GM06990 (cell line): Measurements from ENCODE around the gene CDC42BPG.

Experiments
- DNase-seq: peaks from one replicate; pipeline ENCODE4 v3.0.0-alpha.2; 2011; ENCODE audit not compliant: insufficient read length; ENCODE audit errors: extremely low read depth
- H3K27me3 ChIP-seq: replicated peaks from 2 replicates; pipeline ENCODE4 v1.6.0; 2011; ENCODE audit warnings: low read length; ENCODE audit not compliant: control insufficient read depth, insufficient read depth
- H3K36me3 ChIP-seq: 2 replicates; pipeline ENCODE4 v1.5.1; 2011; ENCODE audit warnings: low read length; ENCODE audit not compliant: control insufficient read depth, insufficient read depth
- H3K4me3 ChIP-seq: replicated peaks from 2 replicates; pipeline ENCODE4 v1.5.1; 2011; ENCODE audit warnings: low read depth, mild to moderate bottlenecking, control low read depth, low read length
- TF ChIP-seq, protein P1 (sequence below): IDR thresholded peaks from 2 replicates; pipeline ENCODE4 v1.5.1; 2011; ENCODE audit warnings: low read length, control low read depth, mild to moderate bottlenecking, inconsistent platforms; ENCODE audit not compliant: insufficient read depth, poor library complexity, severe bottlenecking

The CDC42BPG gene

DNA sequence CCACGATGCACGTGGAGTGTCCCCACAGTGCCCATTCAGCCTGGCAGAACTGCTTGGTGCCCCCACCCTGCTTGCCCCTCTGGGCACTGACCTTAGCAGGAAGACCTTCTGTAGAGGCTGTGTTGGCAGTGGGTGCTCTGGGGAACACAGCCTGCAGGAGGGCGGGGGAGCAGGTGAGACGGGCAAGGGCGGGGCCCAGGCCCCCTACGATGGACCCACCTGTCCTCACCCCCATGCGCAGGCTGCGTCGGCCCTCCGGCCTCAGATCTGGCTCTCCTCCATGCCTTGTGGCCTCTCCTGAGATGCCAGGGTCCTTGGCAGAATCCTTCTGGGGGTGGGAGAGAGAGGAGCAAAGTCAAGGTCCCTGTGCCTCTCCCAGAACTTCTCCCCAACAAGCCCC, 10.9 kb downstream of the CDC42BPG start:
- H3K36me3 ChIP-seq: no peaks in the 10 kb centered on the region
- no peaks in the 10 kb centered on the region; the same call in 1 of the 2 replicates for H3K27me3 ChIP-seq
- TF ChIP-seq, protein P1, sequence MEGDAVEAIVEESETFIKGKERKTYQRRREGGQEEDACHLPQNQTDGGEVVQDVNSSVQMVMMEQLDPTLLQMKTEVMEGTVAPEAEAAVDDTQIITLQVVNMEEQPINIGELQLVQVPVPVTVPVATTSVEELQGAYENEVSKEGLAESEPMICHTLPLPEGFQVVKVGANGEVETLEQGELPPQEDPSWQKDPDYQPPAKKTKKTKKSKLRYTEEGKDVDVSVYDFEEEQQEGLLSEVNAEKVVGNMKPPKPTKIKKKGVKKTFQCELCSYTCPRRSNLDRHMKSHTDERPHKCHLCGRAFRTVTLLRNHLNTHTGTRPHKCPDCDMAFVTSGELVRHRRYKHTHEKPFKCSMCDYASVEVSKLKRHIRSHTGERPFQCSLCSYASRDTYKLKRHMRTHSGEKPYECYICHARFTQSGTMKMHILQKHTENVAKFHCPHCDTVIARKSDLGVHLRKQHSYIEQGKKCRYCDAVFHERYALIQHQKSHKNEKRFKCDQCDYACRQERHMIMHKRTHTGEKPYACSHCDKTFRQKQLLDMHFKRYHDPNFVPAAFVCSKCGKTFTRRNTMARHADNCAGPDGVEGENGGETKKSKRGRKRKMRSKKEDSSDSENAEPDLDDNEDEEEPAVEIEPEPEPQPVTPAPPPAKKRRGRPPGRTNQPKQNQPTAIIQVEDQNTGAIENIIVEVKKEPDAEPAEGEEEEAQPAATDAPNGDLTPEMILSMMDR: no peak
- no peak for DNase-seq
- no peak overlapping the region for H3K4me3 ChIP-seq

DNA sequence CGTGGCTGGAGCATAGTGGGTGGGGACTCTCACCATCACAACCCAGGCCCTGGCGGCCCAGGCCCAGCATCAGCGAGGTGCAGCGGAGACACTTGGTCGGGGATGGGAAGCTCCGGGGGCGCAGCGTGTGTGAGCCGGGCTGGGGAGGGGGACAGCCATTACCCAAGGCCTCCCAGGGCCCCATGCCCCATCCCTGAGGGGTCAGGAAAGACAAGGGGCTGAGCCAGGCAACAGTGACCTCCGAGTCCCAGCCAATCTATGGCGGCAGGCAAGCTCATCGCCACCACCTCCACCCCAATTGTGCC, 11.3 kb downstream of the CDC42BPG start:
- TF ChIP-seq, protein P1: no peak
- H3K36me3 ChIP-seq: no peaks in the 10 kb centered on the region

DNA sequence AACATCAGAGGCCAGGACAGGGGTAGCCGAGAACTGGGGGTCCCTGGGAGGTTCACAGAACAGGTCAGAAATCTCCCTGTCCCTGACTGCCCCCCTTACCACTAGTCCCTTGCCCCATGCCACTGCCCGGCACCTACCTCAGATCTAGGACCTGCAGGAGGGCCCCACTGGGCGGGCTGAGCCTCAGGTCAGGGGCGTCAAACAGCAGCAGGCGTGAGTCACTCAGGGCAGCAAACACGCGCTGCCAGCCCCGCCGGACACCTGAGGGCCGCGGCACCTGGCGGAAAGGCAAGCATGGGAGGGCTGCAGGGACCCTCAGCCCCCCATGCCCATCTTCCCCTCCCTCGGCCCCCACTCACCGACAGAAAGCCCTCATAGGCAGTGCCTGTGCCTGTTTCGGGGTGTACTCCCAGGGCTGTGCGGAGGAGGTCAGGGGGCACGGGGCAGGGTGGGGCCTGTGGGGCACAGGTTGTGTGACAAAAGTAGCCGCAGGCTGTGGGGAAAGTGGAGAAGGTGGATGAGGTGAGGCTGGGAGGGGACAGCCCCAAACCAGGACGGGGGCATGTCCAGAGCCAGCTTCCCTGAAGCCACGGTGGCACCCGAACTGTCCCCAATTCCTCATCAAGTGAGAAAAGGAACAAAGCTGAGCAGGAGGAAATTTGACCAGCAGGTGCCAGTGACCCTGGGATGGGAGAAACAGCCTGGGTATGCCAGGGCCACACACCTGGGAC, 11.8 kb downstream of the CDC42BPG start:
- no peaks in the 10 kb centered on the region for H3K36me3 ChIP-seq

More for the DNA sequence above, 11.3 kb downstream of the CDC42BPG start:
- DNase-seq: no peak
- Histone ChIP-seq H3K4me3 (no peak overlapping the region), H3K27me3 (no peaks in the 10 kb centered on the region; the same call in 1 of the 2 replicates)

DNA sequence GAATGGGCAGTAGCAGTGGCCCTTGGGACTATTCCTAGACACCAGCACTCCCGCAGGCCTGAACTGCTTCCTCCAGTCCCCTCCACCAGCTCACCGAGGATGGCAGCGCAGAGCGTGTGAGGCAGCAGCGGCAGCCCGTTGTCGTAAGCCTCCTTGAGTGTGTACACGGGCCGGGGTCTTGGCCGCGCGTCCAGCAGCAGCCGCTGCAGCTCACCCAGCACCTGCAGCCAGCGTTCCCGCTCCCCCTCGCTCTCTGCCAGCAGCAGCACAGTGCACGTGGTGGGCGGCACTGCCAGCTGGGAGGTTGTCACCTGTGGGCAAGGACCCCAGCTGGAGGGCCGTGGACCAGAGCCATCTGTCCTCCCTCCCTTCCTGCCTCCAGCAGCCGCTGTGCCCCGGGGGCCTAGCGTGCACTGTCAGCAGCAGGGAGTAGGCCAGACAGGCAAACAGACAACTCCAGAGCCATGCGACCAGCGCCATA, 13.0 kb downstream of the CDC42BPG start:
- TF ChIP-seq, protein P1: no peak

More for the DNA sequence above, 11.8 kb downstream of the CDC42BPG start:
- Histone ChIP-seq H3K4me3 (no peak overlapping the region), H3K27me3 (no peaks in the 10 kb centered on the region; the same call in 1 of the 2 replicates)
- no peak for DNase-seq
- TF ChIP-seq, protein P1: no peak

DNA sequence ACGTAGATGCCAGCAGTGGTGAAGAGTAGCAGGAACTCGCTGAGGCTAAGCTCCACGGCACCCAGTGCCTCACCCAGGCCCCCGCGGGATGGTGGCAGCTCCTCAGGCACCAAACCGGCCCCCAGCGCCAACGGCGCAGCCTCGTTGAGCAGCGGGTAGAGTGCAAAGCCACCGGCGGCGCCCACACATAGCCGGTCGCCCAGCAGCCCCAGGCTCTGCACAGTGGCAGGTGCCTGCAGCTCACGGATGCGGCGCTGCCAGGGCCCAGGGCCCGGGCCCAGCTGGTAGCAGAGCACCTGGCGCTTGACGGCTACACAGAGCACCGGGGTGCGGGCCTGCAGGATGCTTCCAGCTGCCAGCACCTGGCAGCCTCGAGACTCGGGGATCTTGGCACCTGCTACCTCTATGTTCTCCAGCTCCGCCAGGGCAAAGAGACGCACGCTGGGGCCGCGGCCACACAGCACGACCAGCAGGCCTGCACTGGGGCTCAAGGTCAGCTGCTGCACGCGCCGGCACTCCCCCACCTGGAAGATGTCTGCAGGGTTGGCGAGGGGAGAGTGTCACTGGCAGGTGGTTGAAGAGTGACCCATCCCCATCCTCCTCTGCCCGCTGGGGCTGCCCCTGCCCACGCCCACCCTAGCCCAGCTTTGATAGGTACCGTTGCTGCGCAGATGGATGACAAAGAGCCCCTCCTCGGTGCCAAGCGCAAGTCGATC, 14.8 kb downstream of the CDC42BPG start:
- Histone ChIP-seq H3K36me3 (no peaks in the 10 kb centered on the region), H3K27me3 (no peaks in the 10 kb centered on the region; the same call in 1 of the 2 replicates), H3K4me3 (no peak overlapping the region)
- TF ChIP-seq, protein P1: no peak
- no peak for DNase-seq

More for the DNA sequence above, 13.0 kb downstream of the CDC42BPG start:
- DNase-seq: no peak
- H3K4me3 ChIP-seq: no peak overlapping the region
- H3K36me3 ChIP-seq: no peaks in the 10 kb centered on the region
- H3K27me3 ChIP-seq: no peaks in the 10 kb centered on the region; the same call in 1 of the 2 replicates
